TTC549 (cell line): ENCODE data around the gene APOB.

Experiments used
- FAIRE-seq: peaks from 2 replicates; lab custom pipeline; 2012; peaks lifted over from hg19 to GRCh38; lab: Jason Lieb, UNC

The APOB gene

GRCh38 chr2:21019000-21019677 is 24.7 kb downstream of the APOB start:
- no peak for FAIRE-seq

GRCh38 chr2:21018290-21018689 is 25.6 kb downstream of the APOB start:
- no peak for FAIRE-seq

GRCh38 chr2:21017748-21018276 is 26.1 kb downstream of the APOB start:
- no peak for FAIRE-seq

GRCh38 chr2:21015281-21015645 is 28.6 kb downstream of the APOB start:
- FAIRE-seq: no peak

GRCh38 chr2:21014364-21015280 is 29.3 kb downstream of the APOB start:
- no peak for FAIRE-seq

GRCh38 chr2:21013043-21013816 is 30.6 kb downstream of the APOB start:
- no peak for FAIRE-seq

- FAIRE-seq: no peak
These were observed 31.3 kb downstream of the APOB start for GRCh38 chr2:21012557-21012937.

- FAIRE-seq: no peak
These were observed 31.9 kb downstream of the APOB start for GRCh38 chr2:21011876-21012556.

GRCh38 chr2:21011453-21011852 is 32.4 kb downstream of the APOB start:
- no peak for FAIRE-seq

- FAIRE-seq: no peak
These were observed 32.9 kb downstream of the APOB start for GRCh38 chr2:21010813-21011439.

GRCh38 chr2:21009662-21010225 is 34.1 kb downstream of the APOB start:
- FAIRE-seq: no peak

GRCh38 chr2:21008790-21009661 is 34.8 kb downstream of the APOB start:
- FAIRE-seq: no peak

- no peak for FAIRE-seq
These were observed 35.7 kb downstream of the APOB start for GRCh38 chr2:21008014-21008789.

GRCh38 chr2:21007129-21008013 is 36.5 kb downstream of the APOB start:
- FAIRE-seq: no peak

GRCh38 chr2:21006423-21007128 is 37.3 kb downstream of the APOB start:
- FAIRE-seq: no peak

- FAIRE-seq: no peak
These were observed 38.0 kb downstream of the APOB start for GRCh38 chr2:21005700-21006422.

GRCh38 chr2:21005111-21005699 is 38.7 kb downstream of the APOB start:
- FAIRE-seq: no peak
